ENCODE results near the gene RFC5. TPM values are rescaled to one million over a fixed set of nuclear protein-coding genes. Genes with fewer than 3 reads are reported as not detected.

The RFC5 gene
- total and polyA plus RNA-seq, 2 of the 4 experiments (the other 2 are of a cell fraction) = 14.7 to 20.1 TPM

GRCh38 chr12:118055865-118056773 lies 39.6 kb downstream of the RFC5 start:
- H3K4me3 ChIP-seq (ENCODE audit: insufficient read depth, low read depth, low read length) = no peak overlapping the region
- peaks cover 15 to 65% of the 10 kb centered on the region in 2 experiments for H3K79me1 ChIP-seq (ENCODE audit: low read depth in 1 of 2, low read length in 2 of 2)
- no peak for TF ChIP-seq CTCF (conservative IDR thresholded peaks at IDR 0.05; ENCODE audit: low read depth, low read length)
- no peak for TF ChIP-seq RAD21 (IDR thresholded peaks at IDR 0.05; ENCODE audit: low read length)
- no peak for TF ChIP-seq FOS (IDR thresholded peaks at IDR 0.05; ENCODE audit: low read depth, low read length)
- no peak for TF ChIP-seq MAFK (IDR thresholded peaks at IDR 0.05; ENCODE audit: low read depth, low read length)
- TF ChIP-seq MXI1 (IDR thresholded peaks at IDR 0.05; ENCODE audit: borderline replicate concordance, low read depth, low read length) = no peak
- TF ChIP-seq RFX5 (IDR thresholded peaks at IDR 0.05; ENCODE audit: low read depth, low read length) = no peak
- TF ChIP-seq CHD1 (IDR thresholded peaks at IDR 0.05; ENCODE audit: low read depth, low read length) = no peak
- TF ChIP-seq SMC3 (IDR thresholded peaks at IDR 0.05; ENCODE audit: low read depth, low read length) = no peak
- no peak for TF ChIP-seq CEBPB (IDR thresholded peaks at IDR 0.05; ENCODE audit: low read depth, low read length)
- no peak for TF ChIP-seq BHLHE40 (IDR thresholded peaks at IDR 0.05; ENCODE audit: low read depth, low read length)
- peak overlapping the region; percentile 7; the same call in 1 of the 2 replicates for H2BK120ac ChIP-seq (ENCODE audit: low read depth, low read length)
- BruUV-seq (replicated peaks) = no TSS peak
- H2AK9ac ChIP-seq (replicated peaks; ENCODE audit: low read depth, low read length, poor library complexity) = peak overlapping the region; percentile 81
- H3K4ac ChIP-seq (ENCODE audit: low read depth, low read length) = peak overlapping the region; percentile 60
- H3K9me1 ChIP-seq (ENCODE audit: insufficient read depth, low read length) = peaks cover 23% of the 10 kb centered on the region
- no peak overlapping the region for H2BK5ac ChIP-seq (ENCODE audit: low read depth, low read length, poor library complexity, severe bottlenecking)
- H3K27ac ChIP-seq (ENCODE audit: insufficient read depth, low read length) = peak overlapping the region; percentile 69; the same call in 1 of the 2 replicates
- peak overlapping the region; percentile 31; the same call in 1 of the 2 replicates for H3K14ac ChIP-seq (replicated peaks; ENCODE audit: low read depth, low read length)
- DNase-seq (peak; percentile 36), ATAC-seq (ENCODE audit: low read depth) (0 out of 2 replicates have a peak, but pooled peaks have one; percentile 1)
- H3K23ac ChIP-seq (ENCODE audit: low read depth, low read length) = no peak overlapping the region; the same call in 1 of the 2 replicates
- H3K27me3 ChIP-seq (ENCODE audit: control insufficient read depth, insufficient read depth, low read length) = no peaks in the 10 kb centered on the region
- peak overlapping the region; percentile 52; the same call in 1 of the 2 replicates for H2AK5ac ChIP-seq (ENCODE audit: low read depth, low read length)
- no peaks in the 10 kb centered on the region for H3K9me3 ChIP-seq (ENCODE audit: control insufficient read depth, insufficient read depth, low read length)
- CTCF ChIA-PET = interaction anchor here (0.6 kb wide), 1 partner anchor 65 kb away, joined by 8 read pairs; no protein-coding TSS in a partner anchor
- in situ Hi-C loops (cut with MboI; ENCODE audit: low sequenced_read_pairs) = no loop called here
- no peak overlapping the region for H2AFZ ChIP-seq (replicated peaks; ENCODE audit: low read length, poor library complexity)
- peaks cover 5% of the 10 kb centered on the region for H3K36me3 ChIP-seq (ENCODE audit: control insufficient read depth, insufficient read depth, low read length)
- peak overlapping the region; percentile 15; the same call in 1 of the 2 replicates for H2BK20ac ChIP-seq (ENCODE audit: low read depth, low read length)
- H4K8ac ChIP-seq (ENCODE audit: low read depth in 2 of 2, low read length in 2 of 2) = no peak overlapping the region
- no peak overlapping the region for H3K9ac ChIP-seq (ENCODE audit: low read depth, low read length)
- POLR2A ChIA-PET (ENCODE audit: unreplicated experiment) = interaction anchor here (0.5 kb wide), 1 partner anchor 328 kb away, joined by 3 read pairs; no protein-coding TSS in a partner anchor
- 0 out of 2 replicates have a peak overlapping the region, but pooled peaks have one; percentile 51 for H3K18ac ChIP-seq (ENCODE audit: low read depth, low read length)
- H4K91ac ChIP-seq (ENCODE audit: insufficient read depth, low read depth, low read length) = 0 out of 2 replicates have a peak overlapping the region, but pooled peaks have one; percentile 15
- H4K5ac ChIP-seq (ENCODE audit: low read depth, low read length) = 0 out of 2 replicates have a peak overlapping the region, but pooled peaks have one; percentile 2
- dilution Hi-C loops (cut with HindIII; ENCODE audit: low sequenced_read_pairs, unreplicated experiment) = no loop called here
- intact Hi-C loops (cut with micrococcal nuclease) = no loop called here
- peaks cover 16% of the 10 kb centered on the region for H3K4me1 ChIP-seq (ENCODE audit: control insufficient read depth, insufficient read depth, low read length)
- peaks cover 30% of the 10 kb centered on the region for H4K20me1 ChIP-seq (ENCODE audit: insufficient read depth, low read length)
- no peak overlapping the region for H3K56ac ChIP-seq (ENCODE audit: extremely low read depth, insufficient read depth, low read length)
- H2BK15ac ChIP-seq (ENCODE audit: low read depth, low read length) = no peak overlapping the region
- 43% methylated on average over 1 of the region's 13 CpGs; no CpG with 5 or more reads in 1 of the 2 experiments for WGBS, 2 experiments (ENCODE audit: extremely low coverage in 2 of 2, insufficient read length in 1 of 2)
- 0 out of 2 replicates have a peak overlapping the region, but pooled peaks have one; percentile 24 for H3K4me2 ChIP-seq (ENCODE audit: low read depth, low read length)
